GM18507 (cell line): ENCODE measurements around the gene THSD1.

Experiments
- DNase-seq: peaks from one replicate; pipeline ENCODE4 v3.0.0; 2011; ENCODE audit warnings: low read depth; ENCODE audit not compliant: insufficient read length; ENCODE audit errors: extremely low spot score
- FAIRE-seq: peaks from 2 replicates; lab custom pipeline; 2011; peaks lifted over from hg19 to GRCh38; lab: Jason Lieb, UNC

The THSD1 gene, protein sequence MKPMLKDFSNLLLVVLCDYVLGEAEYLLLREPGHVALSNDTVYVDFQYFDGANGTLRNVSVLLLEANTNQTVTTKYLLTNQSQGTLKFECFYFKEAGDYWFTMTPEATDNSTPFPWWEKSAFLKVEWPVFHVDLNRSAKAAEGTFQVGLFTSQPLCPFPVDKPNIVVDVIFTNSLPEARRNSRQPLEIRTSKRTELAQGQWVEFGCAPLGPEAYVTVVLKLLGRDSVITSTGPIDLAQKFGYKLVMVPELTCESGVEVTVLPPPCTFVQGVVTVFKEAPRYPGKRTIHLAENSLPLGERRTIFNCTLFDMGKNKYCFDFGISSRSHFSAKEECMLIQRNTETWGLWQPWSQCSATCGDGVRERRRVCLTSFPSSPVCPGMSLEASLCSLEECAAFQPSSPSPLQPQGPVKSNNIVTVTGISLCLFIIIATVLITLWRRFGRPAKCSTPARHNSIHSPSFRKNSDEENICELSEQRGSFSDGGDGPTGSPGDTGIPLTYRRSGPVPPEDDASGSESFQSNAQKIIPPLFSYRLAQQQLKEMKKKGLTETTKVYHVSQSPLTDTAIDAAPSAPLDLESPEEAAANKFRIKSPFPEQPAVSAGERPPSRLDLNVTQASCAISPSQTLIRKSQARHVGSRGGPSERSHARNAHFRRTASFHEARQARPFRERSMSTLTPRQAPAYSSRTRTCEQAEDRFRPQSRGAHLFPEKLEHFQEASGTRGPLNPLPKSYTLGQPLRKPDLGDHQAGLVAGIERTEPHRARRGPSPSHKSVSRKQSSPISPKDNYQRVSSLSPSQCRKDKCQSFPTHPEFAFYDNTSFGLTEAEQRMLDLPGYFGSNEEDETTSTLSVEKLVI

GRCh38 chr13:52405767-52406494 lies at the start of gene THSD1:
TSS of gene THSD1 (minus strand) at chr13:52406172. CDS start at chr13:52402600, 3,572 bp downstream.
- DNase-seq (peak; percentile 4), FAIRE-seq (no peak)

GRCh38 chr13:52455677-52456041 lies 49.7 kb upstream of the THSD1 start:
- DNase-seq (peak; percentile 67), FAIRE-seq (peak; percentile 26)

DNA sequence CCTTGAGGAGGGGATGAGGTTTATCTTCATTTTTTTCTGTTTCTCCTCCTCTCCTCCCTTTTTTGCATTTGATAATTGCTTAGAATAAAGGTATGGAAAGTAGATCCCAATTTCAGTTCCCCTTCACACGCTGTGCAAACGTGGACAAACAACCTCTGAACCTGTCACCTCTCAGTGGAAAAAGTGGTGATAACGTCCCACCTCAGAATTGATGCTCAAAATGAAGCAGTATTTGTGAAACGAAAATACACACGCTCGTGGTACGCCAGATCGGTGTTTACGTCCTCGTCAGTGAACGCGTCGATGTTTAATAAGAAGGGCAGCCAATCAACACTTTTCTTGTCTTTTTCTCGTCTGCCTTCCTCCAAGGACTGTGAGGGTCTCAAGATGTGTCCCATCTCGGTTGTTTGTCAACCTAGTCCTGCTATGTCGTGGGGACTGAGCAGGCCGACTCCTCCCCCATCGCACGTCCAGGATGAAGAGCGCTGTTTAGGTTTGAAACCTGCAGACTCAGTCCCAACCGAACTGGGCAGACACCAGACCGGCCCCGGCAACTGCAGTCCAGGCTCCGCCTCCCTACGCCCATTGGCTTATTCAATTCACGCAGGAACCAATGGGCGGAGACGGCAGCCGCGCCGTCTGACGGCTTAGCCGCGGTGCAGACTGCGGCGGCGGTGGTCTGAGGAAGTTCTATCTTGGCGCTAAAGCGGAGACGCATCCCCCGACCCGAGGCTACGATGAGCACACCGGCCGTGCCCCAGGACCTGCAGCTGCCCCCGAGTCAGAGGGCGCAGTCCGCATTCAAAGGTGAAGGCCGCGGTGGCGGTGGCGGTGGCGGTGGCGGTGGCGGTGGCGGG lies 49.1 kb upstream of the THSD1 start, which contains the start of gene CKAP2:
Gene CKAP2, plus strand, starts transcription at position 659 of the 857 bp plus-strand sequence. Its CDS starts 79 bp downstream, at position 738.
- DNase-seq = peak; percentile 69
- peak; percentile 94 for FAIRE-seq

- FAIRE-seq (peak; percentile 72), DNase-seq (no peak)
Measured at GRCh38 chr13:52454459-52454819, 48.5 kb upstream of the THSD1 start.

- DNase-seq (no peak), FAIRE-seq (no peak)
Measured at GRCh38 chr13:52452470-52452869, 46.5 kb upstream of the THSD1 start.

GRCh38 chr13:52451135-52451804 lies 45.3 kb upstream of the THSD1 start:
- DNase-seq = no peak
- FAIRE-seq = no peak

GRCh38 chr13:52450793-52451116 lies 44.8 kb upstream of the THSD1 start:
- no peak for DNase-seq
- no peak for FAIRE-seq

- DNase-seq (peak; percentile 73), FAIRE-seq (peak; percentile 92)
Measured at GRCh38 chr13:52450012-52450792, 44.2 kb upstream of the THSD1 start, which contains the start of gene VPS36. TSS of gene VPS36 (minus strand) at chr13:52450634. CDS start at chr13:52450594, 40 bp downstream.

GRCh38 chr13:52449331-52450011 lies 43.5 kb upstream of the THSD1 start:
- FAIRE-seq (no peak), DNase-seq (no peak)

DNA sequence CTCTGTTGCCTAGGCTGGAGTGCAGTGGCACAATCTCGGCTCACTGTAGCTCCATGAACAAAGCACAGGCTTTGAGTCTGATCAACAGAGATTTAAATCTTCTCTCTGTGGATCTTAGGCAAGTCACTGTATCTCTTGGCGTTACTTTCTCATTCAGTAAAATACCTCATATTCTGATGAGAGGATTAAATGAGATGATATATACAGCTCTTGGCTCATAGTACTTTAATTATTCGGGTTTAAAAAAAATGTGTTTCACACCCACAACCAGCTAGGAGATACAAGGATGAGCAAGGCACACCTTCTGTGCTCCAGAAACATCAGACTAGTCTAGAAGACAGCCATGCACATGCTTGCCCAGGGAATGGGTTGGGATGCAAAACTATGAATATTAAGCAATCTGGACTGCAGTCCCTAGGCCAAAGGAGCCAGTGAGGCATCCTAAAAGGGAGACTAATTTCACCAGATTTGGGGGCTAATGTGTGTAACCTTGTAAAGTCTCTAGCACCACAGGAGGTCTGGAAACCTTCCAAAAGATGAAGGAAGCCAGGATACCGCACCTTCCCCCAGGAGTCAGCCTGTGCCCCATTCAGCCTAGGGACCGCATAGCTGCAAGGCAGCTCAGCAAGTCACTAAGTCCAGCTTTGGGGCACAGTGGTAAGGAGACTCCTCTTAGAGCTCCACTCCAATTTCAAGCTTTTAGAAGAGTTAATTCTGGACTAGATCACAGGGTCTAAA lies 42.0 kb upstream of the THSD1 start:
- FAIRE-seq = no peak
- no peak for DNase-seq

- FAIRE-seq (peak; percentile 21), DNase-seq (no peak)
Measured at GRCh38 chr13:52447354-52447753, 41.4 kb upstream of the THSD1 start.

GRCh38 chr13:52446265-52446664 lies 40.3 kb upstream of the THSD1 start:
- no peak for FAIRE-seq
- no peak for DNase-seq

DNA sequence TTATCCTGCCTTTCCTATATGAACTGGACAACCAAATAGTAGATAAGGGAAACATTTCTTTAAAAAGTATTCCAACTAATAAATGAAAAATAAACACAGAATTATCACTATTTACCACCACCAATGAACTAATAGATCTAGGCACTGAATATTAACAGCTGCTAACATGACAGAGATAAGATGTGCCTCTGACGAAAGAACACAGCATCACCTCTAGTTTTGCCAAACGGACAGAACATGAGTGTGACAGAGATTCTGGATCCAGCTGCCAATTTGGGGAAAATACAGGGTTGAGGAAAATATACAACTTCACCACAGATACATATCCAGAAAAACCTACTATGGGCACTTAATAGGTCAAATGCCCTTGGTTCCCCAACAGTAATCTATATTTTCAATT lies 26.5 kb upstream of the THSD1 start:
- DNase-seq (no peak), FAIRE-seq (no peak)

GRCh38 chr13:52428295-52428694 lies 22.3 kb upstream of the THSD1 start:
- FAIRE-seq (no peak), DNase-seq (no peak)

- no peak for FAIRE-seq
Measured at GRCh38 chr13:52421216-52421615, 15.2 kb upstream of the THSD1 start.

GRCh38 chr13:52419080-52419479 lies 13.1 kb upstream of the THSD1 start:
- FAIRE-seq (no peak), DNase-seq (no peak)

More at GRCh38 chr13:52421216-52421615, 15.2 kb upstream of the THSD1 start:
- DNase-seq = no peak

DNA sequence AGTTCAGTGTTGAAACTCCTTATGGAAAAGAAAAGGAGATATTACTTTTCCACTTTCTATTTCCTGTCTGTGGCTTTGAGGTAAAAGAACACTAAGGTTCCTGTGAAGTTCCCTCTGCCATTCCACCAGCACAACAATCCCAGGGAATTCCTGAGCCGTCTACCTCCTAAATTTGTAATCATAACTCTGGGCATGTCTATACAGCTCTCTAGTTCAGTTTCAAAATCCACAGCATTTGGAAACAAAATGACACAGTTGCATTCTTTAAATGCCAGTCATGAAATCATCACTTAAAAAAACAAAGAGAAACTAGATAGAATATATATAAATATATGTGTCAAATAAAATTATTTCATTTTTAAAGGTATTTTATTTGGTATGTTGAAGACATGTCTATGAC lies 9.0 kb upstream of the THSD1 start:
- DNase-seq (no peak), FAIRE-seq (no peak)
